IMR-90 (cell line): ENCODE results near the gene KMT5C. TPM values are rescaled to one million over a fixed set of nuclear protein-coding genes. Genes with fewer than 3 reads are reported as not detected.

Experiments
- ATAC-seq: fragments of 200-7000 bp; cut with Tn5 transposase; 2 replicates; pipeline ENCODE4 v1.9.1; 2020; ENCODE audit warnings: low read depth, mild to moderate bottlenecking, moderate library complexity
- BruUV-seq: library from RNA; stranded (reverse); fragments of 400-500 nt; replicated peaks from 2 replicates; lab custom pipeline; 2021; lab: Mats Ljungman, UMichigan
- CTCF ChIA-PET: fragments of 300-600 bp; formaldehyde crosslinking; extraction: SDS; loops from one replicate; lab custom pipeline; 2021; ENCODE audit warnings: antibody characterized with exemption; lab: Yijun Ruan, JAX
- POLR2A ChIA-PET: fragments of 300-600 bp; sonication (Branson Sonifier 250); formaldehyde crosslinking; loops from one replicate; lab custom pipeline; 2022; ENCODE audit warnings: antibody characterized with exemption; ENCODE audit not compliant: unreplicated experiment; lab: Charles Lee
- DNase-seq: peaks from one replicate; pipeline ENCODE4 v3.0.0; 2013
- H2AFZ ChIP-seq: replicated peaks from 2 replicates; pipeline ENCODE3; 2013; ENCODE audit warnings: low read length, mild to moderate bottlenecking; ENCODE audit not compliant: poor library complexity
- H2AK5ac ChIP-seq: 2 replicates; pipeline ENCODE4 v1.6.1; 2013; ENCODE audit warnings: low read depth, low read length, inconsistent platforms
- H2AK9ac ChIP-seq: replicated peaks from 2 replicates; pipeline ENCODE3; 2013; ENCODE audit warnings: mild to moderate bottlenecking, low read depth, low read length, moderate library complexity; ENCODE audit not compliant: poor library complexity
- H2BK120ac ChIP-seq: 2 replicates; pipeline ENCODE4 v1.6.1; 2013; ENCODE audit warnings: low read depth, low read length, inconsistent platforms
- H2BK15ac ChIP-seq: 3 replicates; pipeline ENCODE4 v1.6.1; 2013; ENCODE audit warnings: low read depth, low read length, inconsistent platforms
- H2BK20ac ChIP-seq: 2 replicates; pipeline ENCODE4 v1.6.1; 2013; ENCODE audit warnings: low read depth, mild to moderate bottlenecking, inconsistent platforms, low read length, moderate library complexity
- H2BK5ac ChIP-seq: 2 replicates; pipeline ENCODE4 v1.6.1; 2013; ENCODE audit warnings: mild to moderate bottlenecking, low read depth, low read length, inconsistent platforms; ENCODE audit not compliant: poor library complexity, severe bottlenecking
- H3K14ac ChIP-seq: replicated peaks from 2 replicates; pipeline ENCODE4 v1.6.1; 2013; ENCODE audit warnings: low read depth, low read length, inconsistent platforms
- H3K18ac ChIP-seq: 2 replicates; pipeline ENCODE4 v1.6.1; 2013; ENCODE audit warnings: low read depth, low read length, control low read depth
- H3K23ac ChIP-seq: 2 replicates; pipeline ENCODE4 v1.6.1; 2013; ENCODE audit warnings: low read depth, low read length, inconsistent platforms
- H3K27ac ChIP-seq: 2 replicates; pipeline ENCODE4 v1.5.1; 2013; ENCODE audit warnings: mild to moderate bottlenecking, control low read depth, low read length; ENCODE audit not compliant: insufficient read depth
- H3K27me3 ChIP-seq: 2 replicates; pipeline ENCODE4 v1.6.1; 2013; ENCODE audit warnings: low read length; ENCODE audit not compliant: control insufficient read depth, insufficient read depth
- H3K36me3 ChIP-seq: 2 replicates; pipeline ENCODE4 v1.6.1; 2013; ENCODE audit warnings: low read length, mixed read lengths; ENCODE audit not compliant: control insufficient read depth, insufficient read depth
- H3K4ac ChIP-seq: 2 replicates; pipeline ENCODE4 v1.6.1; 2013; ENCODE audit warnings: low read depth, low read length, inconsistent platforms
- H3K4me1 ChIP-seq: 2 replicates; pipeline ENCODE4 v1.6.1; 2013; ENCODE audit warnings: low read length, mixed read lengths; ENCODE audit not compliant: control insufficient read depth, insufficient read depth
- H3K4me2 ChIP-seq: 2 replicates; pipeline ENCODE4 v1.6.1; 2013; ENCODE audit warnings: low read depth, mild to moderate bottlenecking, control low read depth, low read length, moderate library complexity
- H3K4me3 ChIP-seq: 2 replicates; pipeline ENCODE4 v1.5.1; 2013; ENCODE audit warnings: low read depth, mild to moderate bottlenecking, control low read depth, low read length, moderate library complexity; ENCODE audit not compliant: insufficient read depth
- H3K56ac ChIP-seq: 2 replicates; pipeline ENCODE4 v1.6.1; 2013; ENCODE audit warnings: low read length, inconsistent platforms; ENCODE audit not compliant: insufficient read depth; ENCODE audit errors: extremely low read depth
- H3K79me1 ChIP-seq, 2 experiments: 2 replicates each; pipeline ENCODE4 v1.6.1; 2013; ENCODE audit warnings: low read length in 2 of 2, inconsistent platforms in 1 of 2, low read depth in 1 of 2
- H3K9ac ChIP-seq: 2 replicates; pipeline ENCODE4 v1.6.1; 2013; ENCODE audit warnings: low read depth, low read length, control low read depth
- H3K9me1 ChIP-seq: 2 replicates; pipeline ENCODE4 v1.6.1; 2013; ENCODE audit warnings: low read length, inconsistent platforms; ENCODE audit not compliant: insufficient read depth
- H3K9me3 ChIP-seq: 2 replicates; pipeline ENCODE4 v1.6.1; 2013; ENCODE audit warnings: low read length; ENCODE audit not compliant: control insufficient read depth, insufficient read depth
- H4K20me1 ChIP-seq: 2 replicates; pipeline ENCODE4 v1.6.1; 2013; ENCODE audit warnings: low read length, inconsistent platforms; ENCODE audit not compliant: insufficient read depth
- H4K5ac ChIP-seq: 2 replicates; pipeline ENCODE4 v1.6.1; 2013; ENCODE audit warnings: mild to moderate bottlenecking, low read depth, low read length, control low read depth
- H4K8ac ChIP-seq, 2 experiments: 2 replicates each; pipeline ENCODE4 v1.6.1; 2013; ENCODE audit warnings: low read depth in 2 of 2, low read length in 2 of 2, control low read depth in 1 of 2, inconsistent platforms in 1 of 2
- H4K91ac ChIP-seq: 2 replicates; pipeline ENCODE4 v1.6.1; 2013; ENCODE audit warnings: low read depth, low read length, inconsistent platforms; ENCODE audit not compliant: insufficient read depth
- BHLHE40 ChIP-seq: fragments of 150-350 bp; IDR thresholded peaks from 2 replicates; pipeline ENCODE4 v1.6.1; 2016; ENCODE audit warnings: mild to moderate bottlenecking, low read depth, low read length
- CEBPB ChIP-seq: IDR thresholded peaks from 2 replicates; pipeline ENCODE4 v1.6.1; 2012; ENCODE audit warnings: low read depth, low read length, improper control_type of control experiment
- CHD1 ChIP-seq: IDR thresholded peaks from 2 replicates; pipeline ENCODE4 v1.6.1; 2012; ENCODE audit warnings: low read depth, low read length, improper control_type of control experiment
- FOS ChIP-seq: fragments of 150-350 bp; IDR thresholded peaks from 2 replicates; pipeline ENCODE4 v1.6.1; 2016; ENCODE audit warnings: low read depth, low read length
- MAFK ChIP-seq: IDR thresholded peaks from 2 replicates; pipeline ENCODE4 v1.6.1; 2012; ENCODE audit warnings: low read depth, low read length, improper control_type of control experiment
- MAZ ChIP-seq: IDR thresholded peaks from 2 replicates; pipeline ENCODE4 v1.6.1; 2012; ENCODE audit warnings: low read depth, mild to moderate bottlenecking, low read length, improper control_type of control experiment, moderate library complexity, borderline replicate concordance
- MXI1 ChIP-seq: IDR thresholded peaks from 2 replicates; pipeline ENCODE4 v1.6.1; 2012; ENCODE audit warnings: low read depth, mild to moderate bottlenecking, low read length, moderate library complexity, borderline replicate concordance
- NFE2L2 ChIP-seq: fragments of 150-350 bp; IDR thresholded peaks from 2 replicates; pipeline ENCODE4 v1.6.1; 2016; ENCODE audit warnings: low read depth, mild to moderate bottlenecking, low read length
- POLR2A ChIP-seq: IDR thresholded peaks from 2 replicates; pipeline ENCODE4 v1.6.1; 2012; ENCODE audit warnings: mild to moderate bottlenecking, low read depth, low read length
- RAD21 ChIP-seq: IDR thresholded peaks from 2 replicates; pipeline ENCODE4 v1.6.1; 2012; ENCODE audit warnings: low read length, improper control_type of control experiment
- RCOR1 ChIP-seq: IDR thresholded peaks from 2 replicates; pipeline ENCODE4 v1.6.1; 2012; ENCODE audit warnings: mild to moderate bottlenecking, low read length, improper control_type of control experiment; ENCODE audit not compliant: insufficient replicate concordance
- RFX5 ChIP-seq: IDR thresholded peaks from 2 replicates; pipeline ENCODE4 v1.8.0; 2012; ENCODE audit warnings: low read depth, mild to moderate bottlenecking, low read length, moderate library complexity
- SMC3 ChIP-seq: fragments of 150-350 bp; IDR thresholded peaks from 2 replicates; pipeline ENCODE4 v1.6.1; 2016; ENCODE audit warnings: low read depth, mild to moderate bottlenecking, antibody characterized with exemption, low read length, moderate library complexity
- WGBS, 2 experiments: methylation state at CpG; one replicate each; pipeline versions ENCODE4 v1.1.5 to v1.1.7; 2013; ENCODE audit warnings: missing lambda C conversion rate in 2 of 2; ENCODE audit not compliant: insufficient read length in 1 of 2; ENCODE audit errors: extremely low coverage in 2 of 2; 5-methylcytosine and 5-hydroxymethylcytosine counted together
- dilution Hi-C: fragments of 300-500 bp; cut with HindIII; formaldehyde crosslinking; loops from one replicate; pipeline ENCODE4 v1.14.3; 2018; ENCODE audit warnings: low sequenced_read_pairs; ENCODE audit not compliant: unreplicated experiment
- in situ Hi-C: fragments of 300-500 bp; cut with MboI; formaldehyde crosslinking; loops from 3 replicates; pipeline ENCODE4 v1.14.3; 2019; ENCODE audit warnings: low sequenced_read_pairs, inconsistent platforms, mixed read lengths
- intact Hi-C: fragments of 100-400 bp; cut with micrococcal nuclease; formaldehyde crosslinking; loops from 2 replicates; pipeline ENCODE4 v1.10.0; 2022
- polyA plus RNA-seq, 3 experiments: library from polyadenylated mRNA; depleted of rRNA; stranded (reverse); fragments of >200 nt; gene quantifications; 2 replicates each; pipeline ENCODE4 v1.2.3, GENCODE V29; 2012; ENCODE audit warnings: low replicate concordance in 1 of 3
- total RNA-seq: library from RNA; depleted of rRNA; stranded (reverse); fragments of >200 nt; gene quantifications from 2 replicates; pipeline ENCODE4 v1.2.3, GENCODE V29; 2012
- TF ChIP-seq, protein P1 (sequence below): fragments of 150-350 bp; IDR thresholded peaks from 2 replicates; pipeline ENCODE4 v1.6.1; 2016; ENCODE audit warnings: low read depth, mild to moderate bottlenecking, low read length, moderate library complexity, borderline replicate concordance
- TF ChIP-seq, protein P2 (sequence below): conservative IDR thresholded peaks from 2 replicates; pipeline ENCODE4 v1.5.1; 2012; ENCODE audit warnings: mild to moderate bottlenecking, low read depth, low read length, improper control_type of control experiment

The KMT5C gene
- total and polyA plus RNA-seq, 2 of the 4 experiments (the other 2 are of a cell fraction) = 1.8 to 5.9 TPM

DNA sequence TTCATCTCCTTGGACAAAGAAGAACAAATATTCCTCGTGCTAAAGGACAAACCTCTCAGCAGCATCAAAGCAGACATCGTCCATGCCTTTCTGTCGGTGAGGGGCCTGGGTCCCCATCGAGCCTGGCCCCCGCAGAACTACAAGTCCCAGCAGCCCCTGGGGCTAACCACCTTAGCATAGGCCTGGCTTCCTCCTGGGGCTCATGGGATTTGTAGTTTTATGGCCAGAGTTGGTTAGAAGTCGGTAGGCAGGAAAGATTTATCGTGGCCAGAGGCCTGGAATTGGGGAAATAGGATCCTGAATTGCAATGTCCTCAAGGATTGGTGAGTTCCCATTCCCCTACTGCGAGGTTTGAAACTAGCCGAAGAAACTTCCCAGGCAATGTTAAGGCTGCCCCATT, 34.2 kb upstream of the KMT5C start:
- CTCF ChIA-PET = no interaction called here

More for the DNA sequence above, 34.2 kb upstream of the KMT5C start:
- Histone ChIP-seq H3K9ac (no peak overlapping the region), H3K4me3 (no peak overlapping the region), H4K91ac (no peak overlapping the region), H3K14ac (no peak overlapping the region), H3K9me3 (no peaks in the 10 kb centered on the region; the same call in 1 of the 2 replicates), H3K79me1 (no peaks in the 10 kb centered on the region), H3K4me1 (no peaks in the 10 kb centered on the region), H3K9me1 (no peaks in the 10 kb centered on the region), H3K23ac (no peak overlapping the region), H2BK15ac (no peak overlapping the region), H2AK9ac (peak overlapping the region; percentile 19), H3K18ac (no peak overlapping the region), H3K27ac (no peak overlapping the region), H2AK5ac (no peak overlapping the region), H2AFZ (no peak overlapping the region), H3K56ac (no peak overlapping the region), H3K4ac (no peak overlapping the region), H3K36me3 (peaks cover 49% of the 10 kb centered on the region), H2BK5ac (no peak overlapping the region), H3K27me3 (no peaks in the 10 kb centered on the region), H4K5ac (no peak overlapping the region), H2BK120ac (no peak overlapping the region), H4K20me1 (no peaks in the 10 kb centered on the region), H2BK20ac (no peak overlapping the region), H3K4me2 (no peak overlapping the region), H4K8ac (no peak overlapping the region; a peak in 1 of 4 replicates)
- dilution Hi-C loops = no loop called here
- ATAC-seq = no peak
- POLR2A ChIA-PET = no interaction called here
- intact Hi-C loops = no loop called here
- TF ChIP-seq, protein P1, sequence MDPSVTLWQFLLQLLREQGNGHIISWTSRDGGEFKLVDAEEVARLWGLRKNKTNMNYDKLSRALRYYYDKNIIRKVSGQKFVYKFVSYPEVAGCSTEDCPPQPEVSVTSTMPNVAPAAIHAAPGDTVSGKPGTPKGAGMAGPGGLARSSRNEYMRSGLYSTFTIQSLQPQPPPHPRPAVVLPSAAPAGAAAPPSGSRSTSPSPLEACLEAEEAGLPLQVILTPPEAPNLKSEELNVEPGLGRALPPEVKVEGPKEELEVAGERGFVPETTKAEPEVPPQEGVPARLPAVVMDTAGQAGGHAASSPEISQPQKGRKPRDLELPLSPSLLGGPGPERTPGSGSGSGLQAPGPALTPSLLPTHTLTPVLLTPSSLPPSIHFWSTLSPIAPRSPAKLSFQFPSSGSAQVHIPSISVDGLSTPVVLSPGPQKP = no peak
- no peak for TF ChIP-seq CEBPB
- no peak for TF ChIP-seq MXI1
- no peak for TF ChIP-seq RAD21
- no peak for TF ChIP-seq MAZ
- no peak for TF ChIP-seq POLR2A
- TF ChIP-seq, protein P2, sequence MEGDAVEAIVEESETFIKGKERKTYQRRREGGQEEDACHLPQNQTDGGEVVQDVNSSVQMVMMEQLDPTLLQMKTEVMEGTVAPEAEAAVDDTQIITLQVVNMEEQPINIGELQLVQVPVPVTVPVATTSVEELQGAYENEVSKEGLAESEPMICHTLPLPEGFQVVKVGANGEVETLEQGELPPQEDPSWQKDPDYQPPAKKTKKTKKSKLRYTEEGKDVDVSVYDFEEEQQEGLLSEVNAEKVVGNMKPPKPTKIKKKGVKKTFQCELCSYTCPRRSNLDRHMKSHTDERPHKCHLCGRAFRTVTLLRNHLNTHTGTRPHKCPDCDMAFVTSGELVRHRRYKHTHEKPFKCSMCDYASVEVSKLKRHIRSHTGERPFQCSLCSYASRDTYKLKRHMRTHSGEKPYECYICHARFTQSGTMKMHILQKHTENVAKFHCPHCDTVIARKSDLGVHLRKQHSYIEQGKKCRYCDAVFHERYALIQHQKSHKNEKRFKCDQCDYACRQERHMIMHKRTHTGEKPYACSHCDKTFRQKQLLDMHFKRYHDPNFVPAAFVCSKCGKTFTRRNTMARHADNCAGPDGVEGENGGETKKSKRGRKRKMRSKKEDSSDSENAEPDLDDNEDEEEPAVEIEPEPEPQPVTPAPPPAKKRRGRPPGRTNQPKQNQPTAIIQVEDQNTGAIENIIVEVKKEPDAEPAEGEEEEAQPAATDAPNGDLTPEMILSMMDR = no peak
- TF ChIP-seq BHLHE40 = no peak
- no peak for TF ChIP-seq FOS
- TF ChIP-seq MAFK = no peak
- TF ChIP-seq RFX5 = no peak
- TF ChIP-seq NFE2L2 = no peak
- TF ChIP-seq SMC3 = no peak
- TF ChIP-seq CHD1 = no peak
- TF ChIP-seq RCOR1 = no peak
- WGBS, 2 experiments = no CpG with 5 or more reads among the region's 9 CpGs
- in situ Hi-C loops = no loop called here
- BruUV-seq = no TSS peak
- no peak for DNase-seq
